IMR-90 (cell line): ENCODE measurements around the gene SPATC1L. TPM values are rescaled to one million over a fixed set of nuclear protein-coding genes. Genes with fewer than 3 reads are reported as not detected.

Experiments used
- ATAC-seq: fragments of 200-7000 bp; cut with Tn5 transposase; 2 replicates; pipeline ENCODE4 v1.9.1; 2020; ENCODE audit warnings: low read depth, mild to moderate bottlenecking, moderate library complexity
- BruUV-seq: library from RNA; stranded (reverse); fragments of 400-500 nt; replicated peaks from 2 replicates; lab custom pipeline; 2021; lab: Mats Ljungman, UMichigan
- CTCF ChIA-PET: fragments of 300-600 bp; formaldehyde crosslinking; extraction: SDS; loops from one replicate; lab custom pipeline; 2021; ENCODE audit warnings: antibody characterized with exemption; lab: Yijun Ruan, JAX
- POLR2A ChIA-PET: fragments of 300-600 bp; sonication (Branson Sonifier 250); formaldehyde crosslinking; loops from one replicate; lab custom pipeline; 2022; ENCODE audit warnings: antibody characterized with exemption; ENCODE audit not compliant: unreplicated experiment; lab: Charles Lee
- DNase-seq: peaks from one replicate; pipeline ENCODE4 v3.0.0; 2013
- H2AFZ ChIP-seq: replicated peaks from 2 replicates; pipeline ENCODE3; 2013; ENCODE audit warnings: low read length, mild to moderate bottlenecking; ENCODE audit not compliant: poor library complexity
- H2AK5ac ChIP-seq: 2 replicates; pipeline ENCODE4 v1.6.1; 2013; ENCODE audit warnings: low read depth, low read length, inconsistent platforms
- H2AK9ac ChIP-seq: replicated peaks from 2 replicates; pipeline ENCODE3; 2013; ENCODE audit warnings: mild to moderate bottlenecking, low read depth, low read length, moderate library complexity; ENCODE audit not compliant: poor library complexity
- H2BK120ac ChIP-seq: 2 replicates; pipeline ENCODE4 v1.6.1; 2013; ENCODE audit warnings: low read depth, low read length, inconsistent platforms
- H2BK15ac ChIP-seq: 3 replicates; pipeline ENCODE4 v1.6.1; 2013; ENCODE audit warnings: low read depth, low read length, inconsistent platforms
- H2BK20ac ChIP-seq: 2 replicates; pipeline ENCODE4 v1.6.1; 2013; ENCODE audit warnings: low read depth, mild to moderate bottlenecking, inconsistent platforms, low read length, moderate library complexity
- H2BK5ac ChIP-seq: 2 replicates; pipeline ENCODE4 v1.6.1; 2013; ENCODE audit warnings: mild to moderate bottlenecking, low read depth, low read length, inconsistent platforms; ENCODE audit not compliant: poor library complexity, severe bottlenecking
- H3K14ac ChIP-seq: replicated peaks from 2 replicates; pipeline ENCODE4 v1.6.1; 2013; ENCODE audit warnings: low read depth, low read length, inconsistent platforms
- H3K18ac ChIP-seq: 2 replicates; pipeline ENCODE4 v1.6.1; 2013; ENCODE audit warnings: low read depth, low read length, control low read depth
- H3K23ac ChIP-seq: 2 replicates; pipeline ENCODE4 v1.6.1; 2013; ENCODE audit warnings: low read depth, low read length, inconsistent platforms
- H3K27ac ChIP-seq: 2 replicates; pipeline ENCODE4 v1.5.1; 2013; ENCODE audit warnings: mild to moderate bottlenecking, control low read depth, low read length; ENCODE audit not compliant: insufficient read depth
- H3K27me3 ChIP-seq: 2 replicates; pipeline ENCODE4 v1.6.1; 2013; ENCODE audit warnings: low read length; ENCODE audit not compliant: control insufficient read depth, insufficient read depth
- H3K36me3 ChIP-seq: 2 replicates; pipeline ENCODE4 v1.6.1; 2013; ENCODE audit warnings: low read length, mixed read lengths; ENCODE audit not compliant: control insufficient read depth, insufficient read depth
- H3K4ac ChIP-seq: 2 replicates; pipeline ENCODE4 v1.6.1; 2013; ENCODE audit warnings: low read depth, low read length, inconsistent platforms
- H3K4me1 ChIP-seq: 2 replicates; pipeline ENCODE4 v1.6.1; 2013; ENCODE audit warnings: low read length, mixed read lengths; ENCODE audit not compliant: control insufficient read depth, insufficient read depth
- H3K4me2 ChIP-seq: 2 replicates; pipeline ENCODE4 v1.6.1; 2013; ENCODE audit warnings: low read depth, mild to moderate bottlenecking, control low read depth, low read length, moderate library complexity
- H3K4me3 ChIP-seq: 2 replicates; pipeline ENCODE4 v1.5.1; 2013; ENCODE audit warnings: low read depth, mild to moderate bottlenecking, control low read depth, low read length, moderate library complexity; ENCODE audit not compliant: insufficient read depth
- H3K56ac ChIP-seq: 2 replicates; pipeline ENCODE4 v1.6.1; 2013; ENCODE audit warnings: low read length, inconsistent platforms; ENCODE audit not compliant: insufficient read depth; ENCODE audit errors: extremely low read depth
- H3K79me1 ChIP-seq, 2 experiments: 2 replicates each; pipeline ENCODE4 v1.6.1; 2013; ENCODE audit warnings: low read length in 2 of 2, inconsistent platforms in 1 of 2, low read depth in 1 of 2
- H3K9ac ChIP-seq: 2 replicates; pipeline ENCODE4 v1.6.1; 2013; ENCODE audit warnings: low read depth, low read length, control low read depth
- H3K9me1 ChIP-seq: 2 replicates; pipeline ENCODE4 v1.6.1; 2013; ENCODE audit warnings: low read length, inconsistent platforms; ENCODE audit not compliant: insufficient read depth
- H3K9me3 ChIP-seq: 2 replicates; pipeline ENCODE4 v1.6.1; 2013; ENCODE audit warnings: low read length; ENCODE audit not compliant: control insufficient read depth, insufficient read depth
- H4K20me1 ChIP-seq: 2 replicates; pipeline ENCODE4 v1.6.1; 2013; ENCODE audit warnings: low read length, inconsistent platforms; ENCODE audit not compliant: insufficient read depth
- H4K5ac ChIP-seq: 2 replicates; pipeline ENCODE4 v1.6.1; 2013; ENCODE audit warnings: mild to moderate bottlenecking, low read depth, low read length, control low read depth
- H4K8ac ChIP-seq, 2 experiments: 2 replicates each; pipeline ENCODE4 v1.6.1; 2013; ENCODE audit warnings: low read depth in 2 of 2, low read length in 2 of 2, control low read depth in 1 of 2, inconsistent platforms in 1 of 2
- H4K91ac ChIP-seq: 2 replicates; pipeline ENCODE4 v1.6.1; 2013; ENCODE audit warnings: low read depth, low read length, inconsistent platforms; ENCODE audit not compliant: insufficient read depth
- BHLHE40 ChIP-seq: fragments of 150-350 bp; IDR thresholded peaks from 2 replicates; pipeline ENCODE4 v1.6.1; 2016; ENCODE audit warnings: mild to moderate bottlenecking, low read depth, low read length
- CEBPB ChIP-seq: IDR thresholded peaks from 2 replicates; pipeline ENCODE4 v1.6.1; 2012; ENCODE audit warnings: low read depth, low read length, improper control_type of control experiment
- FOS ChIP-seq: fragments of 150-350 bp; IDR thresholded peaks from 2 replicates; pipeline ENCODE4 v1.6.1; 2016; ENCODE audit warnings: low read depth, low read length
- MAFK ChIP-seq: IDR thresholded peaks from 2 replicates; pipeline ENCODE4 v1.6.1; 2012; ENCODE audit warnings: low read depth, low read length, improper control_type of control experiment
- NFE2L2 ChIP-seq: fragments of 150-350 bp; IDR thresholded peaks from 2 replicates; pipeline ENCODE4 v1.6.1; 2016; ENCODE audit warnings: low read depth, mild to moderate bottlenecking, low read length
- POLR2A ChIP-seq: IDR thresholded peaks from 2 replicates; pipeline ENCODE4 v1.6.1; 2012; ENCODE audit warnings: mild to moderate bottlenecking, low read depth, low read length
- RAD21 ChIP-seq: IDR thresholded peaks from 2 replicates; pipeline ENCODE4 v1.6.1; 2012; ENCODE audit warnings: low read length, improper control_type of control experiment
- RFX5 ChIP-seq: IDR thresholded peaks from 2 replicates; pipeline ENCODE4 v1.8.0; 2012; ENCODE audit warnings: low read depth, mild to moderate bottlenecking, low read length, moderate library complexity
- WGBS, 2 experiments: methylation state at CpG; one replicate each; pipeline versions ENCODE4 v1.1.5 to v1.1.7; 2013; ENCODE audit warnings: missing lambda C conversion rate in 2 of 2; ENCODE audit not compliant: insufficient read length in 1 of 2; ENCODE audit errors: extremely low coverage in 2 of 2; 5-methylcytosine and 5-hydroxymethylcytosine counted together
- dilution Hi-C: fragments of 300-500 bp; cut with HindIII; formaldehyde crosslinking; loops from one replicate; pipeline ENCODE4 v1.14.3; 2018; ENCODE audit warnings: low sequenced_read_pairs; ENCODE audit not compliant: unreplicated experiment
- in situ Hi-C: fragments of 300-500 bp; cut with MboI; formaldehyde crosslinking; loops from 3 replicates; pipeline ENCODE4 v1.14.3; 2019; ENCODE audit warnings: low sequenced_read_pairs, inconsistent platforms, mixed read lengths
- intact Hi-C: fragments of 100-400 bp; cut with micrococcal nuclease; formaldehyde crosslinking; loops from 2 replicates; pipeline ENCODE4 v1.10.0; 2022
- polyA plus RNA-seq, 3 experiments: library from polyadenylated mRNA; depleted of rRNA; stranded (reverse); fragments of >200 nt; gene quantifications; 2 replicates each; pipeline ENCODE4 v1.2.3, GENCODE V29; 2012; ENCODE audit warnings: low replicate concordance in 1 of 3
- total RNA-seq: library from RNA; depleted of rRNA; stranded (reverse); fragments of >200 nt; gene quantifications from 2 replicates; pipeline ENCODE4 v1.2.3, GENCODE V29; 2012
- TF ChIP-seq, protein P1 (sequence below): fragments of 150-350 bp; IDR thresholded peaks from 2 replicates; pipeline ENCODE4 v1.6.1; 2016; ENCODE audit warnings: low read depth, mild to moderate bottlenecking, low read length, moderate library complexity, borderline replicate concordance
- TF ChIP-seq, protein P2 (sequence below): conservative IDR thresholded peaks from 2 replicates; pipeline ENCODE4 v1.5.1; 2012; ENCODE audit warnings: mild to moderate bottlenecking, low read depth, low read length, improper control_type of control experiment

SPATC1L gene
- total and polyA plus RNA-seq, 2 of the 4 experiments (the other 2 are of a cell fraction), result 3.8 to 17.2 TPM

GRCh38 chr21:46120301-46121285, 63.7 kb downstream of the SPATC1L start:
- peak overlapping the region; percentile 91 for H2AK9ac ChIP-seq
- no peak overlapping the region for H3K9ac ChIP-seq
- ChIA-PET CTCF (no interaction called here), POLR2A (no interaction called here)
- H2BK120ac ChIP-seq, result no peak overlapping the region
- H2AFZ ChIP-seq, result peak overlapping the region; percentile 51
- H2BK15ac ChIP-seq, result no peak overlapping the region
- intact Hi-C loops, result no loop called here
- no peak overlapping the region for H2BK5ac ChIP-seq
- H3K14ac ChIP-seq, result no peak overlapping the region; the same call in 1 of the 2 replicates
- H3K4me1 ChIP-seq, result peaks cover 9% of the 10 kb centered on the region; the same call in 1 of the 2 replicates
- dilution Hi-C loops, result no loop called here
- WGBS, 2 experiments, result 100% methylated on average over 2 of the region's 26 CpGs; no CpG with 5 or more reads in 1 of the 2 experiments
- H3K27me3 ChIP-seq, result no peaks in the 10 kb centered on the region
- H4K91ac ChIP-seq, result no peak overlapping the region
- H3K36me3 ChIP-seq, result peaks cover 99% of the 10 kb centered on the region
- H3K18ac ChIP-seq, result no peak overlapping the region
- H3K9me3 ChIP-seq, result no peaks in the 10 kb centered on the region
- no peak overlapping the region for H2BK20ac ChIP-seq
- H4K20me1 ChIP-seq, result peaks cover 92% of the 10 kb centered on the region
- H3K4ac ChIP-seq, result no peak overlapping the region
- peaks cover 19 to 100% of the 10 kb centered on the region in 2 experiments for H3K79me1 ChIP-seq
- in situ Hi-C loops, result no loop called here
- no peak overlapping the region; the same call in 1 of the 2 replicates for H4K5ac ChIP-seq
- H3K9me1 ChIP-seq, result peaks cover 24% of the 10 kb centered on the region
- no TSS peak for BruUV-seq
- TF ChIP-seq MAFK (no peak), RAD21 (no peak), CEBPB (no peak), BHLHE40 (no peak), NFE2L2 (no peak), POLR2A (no peak), FOS (no peak), RFX5 (no peak)
- TF ChIP-seq, protein P1, sequence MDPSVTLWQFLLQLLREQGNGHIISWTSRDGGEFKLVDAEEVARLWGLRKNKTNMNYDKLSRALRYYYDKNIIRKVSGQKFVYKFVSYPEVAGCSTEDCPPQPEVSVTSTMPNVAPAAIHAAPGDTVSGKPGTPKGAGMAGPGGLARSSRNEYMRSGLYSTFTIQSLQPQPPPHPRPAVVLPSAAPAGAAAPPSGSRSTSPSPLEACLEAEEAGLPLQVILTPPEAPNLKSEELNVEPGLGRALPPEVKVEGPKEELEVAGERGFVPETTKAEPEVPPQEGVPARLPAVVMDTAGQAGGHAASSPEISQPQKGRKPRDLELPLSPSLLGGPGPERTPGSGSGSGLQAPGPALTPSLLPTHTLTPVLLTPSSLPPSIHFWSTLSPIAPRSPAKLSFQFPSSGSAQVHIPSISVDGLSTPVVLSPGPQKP, result no peak
- TF ChIP-seq, protein P2, sequence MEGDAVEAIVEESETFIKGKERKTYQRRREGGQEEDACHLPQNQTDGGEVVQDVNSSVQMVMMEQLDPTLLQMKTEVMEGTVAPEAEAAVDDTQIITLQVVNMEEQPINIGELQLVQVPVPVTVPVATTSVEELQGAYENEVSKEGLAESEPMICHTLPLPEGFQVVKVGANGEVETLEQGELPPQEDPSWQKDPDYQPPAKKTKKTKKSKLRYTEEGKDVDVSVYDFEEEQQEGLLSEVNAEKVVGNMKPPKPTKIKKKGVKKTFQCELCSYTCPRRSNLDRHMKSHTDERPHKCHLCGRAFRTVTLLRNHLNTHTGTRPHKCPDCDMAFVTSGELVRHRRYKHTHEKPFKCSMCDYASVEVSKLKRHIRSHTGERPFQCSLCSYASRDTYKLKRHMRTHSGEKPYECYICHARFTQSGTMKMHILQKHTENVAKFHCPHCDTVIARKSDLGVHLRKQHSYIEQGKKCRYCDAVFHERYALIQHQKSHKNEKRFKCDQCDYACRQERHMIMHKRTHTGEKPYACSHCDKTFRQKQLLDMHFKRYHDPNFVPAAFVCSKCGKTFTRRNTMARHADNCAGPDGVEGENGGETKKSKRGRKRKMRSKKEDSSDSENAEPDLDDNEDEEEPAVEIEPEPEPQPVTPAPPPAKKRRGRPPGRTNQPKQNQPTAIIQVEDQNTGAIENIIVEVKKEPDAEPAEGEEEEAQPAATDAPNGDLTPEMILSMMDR, result no peak
- no peak overlapping the region for H2AK5ac ChIP-seq
- no peak for DNase-seq
- no peak overlapping the region for H3K4me3 ChIP-seq
- H4K8ac ChIP-seq, result no peak overlapping the region
- H3K56ac ChIP-seq, result no peak overlapping the region
- H3K27ac ChIP-seq, result peak overlapping the region; percentile 49; the same call in 1 of the 2 replicates
- no peak overlapping the region for H3K4me2 ChIP-seq
- no peak for ATAC-seq
- no peak overlapping the region for H3K23ac ChIP-seq
